NCI-H526 (cell line): ENCODE measurements around the gene PROX1.
A peak's percentile ranks its signal among the peaks of the same experiment; 100 is the strongest.

ENCODE experiments used
- DNase-seq, 2 experiments: peaks; one replicate each; lab custom pipeline; 2025; lab: John Stamatoyannopoulos, UW

PROX1 gene

GRCh38 chr1:213980906-213981305 is 6.9 kb upstream of the PROX1 start:
- no peak for DNase-seq

GRCh38 chr1:213982289-213982671 is 5.5 kb upstream of the PROX1 start:
- no peak for DNase-seq

- peak in 1 of 2 experiments; percentile 64 for DNase-seq
Measured at GRCh38 chr1:213982672-213983492, 4.9 kb upstream of the PROX1 start.

- peak in 1 of 2 experiments; percentile 17 for DNase-seq
Measured at GRCh38 chr1:213983493-213984386, 4.0 kb upstream of the PROX1 start.

GRCh38 chr1:213984387-213985208 is 3.2 kb upstream of the PROX1 start:
- DNase-seq, result peak; percentile 29 to 57

GRCh38 chr1:213985209-213986019 is 2.4 kb upstream of the PROX1 start:
- peak in 1 of 2 experiments; percentile 45 for DNase-seq

- DNase-seq, result peak; percentile 29 to 40
Measured at GRCh38 chr1:213986020-213986924, 1.5 kb upstream of the PROX1 start.

GRCh38 chr1:213986925-213987250 is 885 bp upstream of the PROX1 start:
- DNase-seq, result no peak

- peak; percentile 57 to 90 for DNase-seq
Measured at GRCh38 chr1:213987422-213987926, 299 bp upstream of the PROX1 start.

- DNase-seq, result peak; percentile 70 to 72
Measured at GRCh38 chr1:213988507-213989001, 781 bp downstream of the PROX1 start.

- peak; percentile 66 to 80 for DNase-seq
Measured at GRCh38 chr1:213989002-213989855, 1.5 kb downstream of the PROX1 start.

GRCh38 chr1:213993929-213994328 is 6.2 kb downstream of the PROX1 start:
- peak; percentile 45 to 65 for DNase-seq

GRCh38 chr1:213994888-213995287 is 7.1 kb downstream of the PROX1 start:
- DNase-seq, result peak in 1 of 2 experiments; percentile 40

- no peak for DNase-seq
Measured at GRCh38 chr1:213995603-213996002, 7.8 kb downstream of the PROX1 start.

- DNase-seq, result no peak
Measured at GRCh38 chr1:213996320-213997037, 8.7 kb downstream of the PROX1 start.

- DNase-seq, result no peak
Measured at GRCh38 chr1:213997038-213997771, 9.4 kb downstream of the PROX1 start.

- no peak for DNase-seq
Measured at GRCh38 chr1:213997772-213998107, 10.0 kb downstream of the PROX1 start.
